GM21825 (cell line): ENCODE results near the gene ETV3L.
"Not testable (repeated sequence)": the region's sequence is repeated elsewhere in the genome, so short reads cannot be mapped to it uniquely, and the experiment has no call there.

Experiments
- ATAC-seq: cut with Tn5 transposase; IDR thresholded peaks from one replicate; pipeline ENCODE4 v1.9.1; 2021; ENCODE audit warnings: mild to moderate bottlenecking, moderate library complexity; ENCODE audit not compliant: unreplicated experiment

The ETV3L gene

DNA sequence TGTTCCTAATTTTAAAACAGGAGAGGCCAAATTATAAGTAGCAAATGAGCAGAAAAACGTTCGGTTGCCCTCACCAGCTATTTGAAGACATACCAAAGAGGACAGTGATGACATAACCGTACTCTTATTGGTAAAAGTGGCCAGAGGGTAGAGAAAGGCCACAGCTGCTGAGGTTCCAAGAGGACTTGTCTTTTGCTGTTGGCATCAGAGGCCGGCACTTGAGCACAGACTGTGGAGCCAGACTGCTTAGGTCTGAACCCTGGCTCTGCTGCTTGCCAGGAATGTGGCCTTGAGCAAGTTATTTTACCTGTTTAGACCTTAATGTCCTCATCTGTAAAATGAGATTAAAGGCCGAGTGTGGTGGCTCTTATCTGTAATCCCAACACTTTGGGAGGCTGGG, 14.9 kb downstream of the ETV3L start:
- no peak for ATAC-seq

DNA sequence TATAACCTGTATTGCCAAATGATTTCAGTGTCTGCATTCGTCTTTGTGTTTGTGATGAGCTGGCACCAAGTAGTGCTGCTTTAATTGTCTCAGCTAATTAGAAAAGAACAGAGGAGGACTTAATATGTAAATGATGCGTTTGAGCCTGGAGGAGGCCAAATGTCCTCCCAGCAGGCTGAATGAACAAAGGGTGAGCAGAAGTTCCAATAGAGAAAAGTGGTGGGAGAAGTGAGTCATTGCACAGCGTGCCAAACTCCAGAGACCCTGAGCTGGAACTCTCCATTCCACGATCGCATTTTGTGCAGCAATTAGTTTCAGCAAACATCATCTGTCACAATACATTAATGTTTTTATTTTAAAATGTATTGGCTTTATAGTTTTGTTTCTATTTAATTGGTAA, 17.9 kb downstream of the ETV3L start:
- no peak for ATAC-seq

DNA sequence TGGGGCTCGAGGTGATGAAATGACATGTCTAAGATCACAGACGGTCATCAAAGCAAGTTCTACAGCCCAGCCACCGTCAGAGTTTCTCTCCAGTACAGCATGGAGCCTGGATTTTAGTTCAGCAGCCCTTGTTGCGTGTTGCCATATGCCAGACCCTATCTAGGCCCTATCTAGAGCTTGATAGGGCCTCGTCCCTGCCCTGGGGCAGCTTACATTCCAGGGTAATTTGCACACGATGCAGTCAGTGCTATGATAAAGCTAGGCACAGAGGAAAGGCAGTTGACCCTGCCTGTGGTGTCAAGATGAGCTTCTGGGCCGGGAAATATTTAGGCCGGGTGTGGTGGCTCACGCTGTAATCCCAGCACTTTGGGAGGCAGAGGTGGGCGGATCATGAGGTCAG, 18.9 kb downstream of the ETV3L start:
- no peak for ATAC-seq

DNA sequence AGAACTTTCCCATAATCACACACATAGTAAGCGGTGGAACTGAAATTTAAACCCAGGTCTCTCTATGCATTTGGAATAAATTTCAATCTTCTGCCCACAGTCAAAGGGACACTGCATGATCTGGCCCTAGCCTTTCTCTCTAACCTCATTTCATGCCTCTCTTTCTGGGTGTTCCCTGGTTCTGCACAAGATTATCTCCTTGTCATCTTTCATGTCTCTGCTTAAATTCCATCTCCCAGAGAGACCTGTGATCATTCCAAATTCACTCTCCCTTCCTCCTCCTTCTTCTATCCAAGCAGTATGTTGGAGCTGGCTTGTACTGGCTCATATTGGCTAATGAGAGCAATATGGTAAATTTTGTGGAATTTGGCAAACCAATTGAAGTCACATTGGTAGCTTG, 22.2 kb downstream of the ETV3L start:
- no peak for ATAC-seq

DNA sequence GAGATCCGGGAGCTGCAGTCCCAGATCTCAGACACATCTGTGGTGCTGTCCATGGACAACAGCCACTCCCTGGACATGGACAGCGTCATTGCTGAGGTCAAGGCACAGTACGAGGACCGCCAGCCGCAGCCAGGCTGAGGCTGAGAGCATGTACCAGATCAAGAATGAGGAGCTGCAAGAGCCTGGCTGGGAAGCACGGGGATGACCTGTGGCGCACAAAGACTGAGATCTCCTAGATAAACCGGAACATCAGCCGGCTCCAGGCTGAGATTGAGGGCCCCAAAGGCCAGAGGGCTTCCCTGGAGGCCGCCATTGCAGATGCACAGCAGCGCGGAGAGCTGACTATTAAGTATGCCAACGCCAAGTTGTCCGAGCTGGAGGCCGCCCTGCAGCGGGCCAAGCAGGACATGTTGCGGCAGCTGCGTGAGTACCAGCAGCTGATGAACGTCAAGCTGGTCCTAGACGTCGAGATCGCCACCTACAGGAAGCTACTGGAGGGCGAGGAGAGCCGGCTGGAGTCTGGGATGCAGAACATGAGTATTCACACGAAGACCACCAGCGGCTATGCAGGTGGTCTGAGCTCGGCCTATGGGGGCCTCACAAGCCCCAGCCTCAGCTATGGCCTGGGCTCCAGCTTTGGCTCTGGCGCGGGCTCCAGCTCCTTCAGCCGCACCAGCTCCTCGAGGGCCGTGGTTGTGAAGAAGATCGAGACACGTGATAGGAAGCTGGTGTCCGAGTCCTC, 25.5 kb downstream of the ETV3L start:
- ATAC-seq, result no peak

DNA sequence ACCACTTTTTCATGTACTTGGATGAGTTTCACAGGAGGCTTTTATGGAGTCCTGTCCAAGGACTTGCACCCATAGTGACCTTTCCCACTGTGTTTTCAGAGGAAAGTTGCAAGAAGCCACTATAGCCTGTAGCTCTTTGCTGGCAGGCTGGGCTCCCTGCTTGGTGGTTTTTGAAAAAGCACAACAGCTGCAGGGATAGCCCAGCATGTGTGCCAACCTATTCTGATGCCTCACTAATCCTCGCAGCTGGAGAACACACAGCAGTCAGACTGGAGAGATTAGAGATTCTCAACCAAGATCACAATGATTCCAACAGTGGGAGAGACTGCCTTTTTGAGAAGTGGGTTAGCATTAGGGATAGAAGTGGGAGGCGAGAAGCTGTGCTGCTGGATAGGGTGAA, 30.0 kb downstream of the ETV3L start:
- no peak for ATAC-seq

DNA sequence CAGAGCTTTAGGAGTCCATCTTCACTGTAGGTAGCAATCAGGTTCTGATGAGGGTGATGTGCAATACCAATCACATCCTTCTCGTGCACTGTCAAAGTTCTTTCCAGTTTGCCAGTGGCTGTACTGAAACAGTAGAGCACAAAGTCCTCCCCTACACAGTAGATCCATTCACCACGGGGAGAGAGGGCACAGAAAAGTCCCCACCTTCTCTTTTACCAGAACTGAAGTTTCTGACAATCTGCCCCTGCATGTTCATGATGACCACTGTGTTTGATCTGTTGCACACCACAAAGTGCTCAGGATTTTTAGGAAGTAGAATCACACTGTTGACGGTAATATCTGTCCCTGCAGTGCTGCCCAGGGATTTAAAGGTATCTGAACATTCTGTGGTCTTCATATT, 40.4 kb downstream of the ETV3L start:
- ATAC-seq, result not testable (repeated sequence)

DNA sequence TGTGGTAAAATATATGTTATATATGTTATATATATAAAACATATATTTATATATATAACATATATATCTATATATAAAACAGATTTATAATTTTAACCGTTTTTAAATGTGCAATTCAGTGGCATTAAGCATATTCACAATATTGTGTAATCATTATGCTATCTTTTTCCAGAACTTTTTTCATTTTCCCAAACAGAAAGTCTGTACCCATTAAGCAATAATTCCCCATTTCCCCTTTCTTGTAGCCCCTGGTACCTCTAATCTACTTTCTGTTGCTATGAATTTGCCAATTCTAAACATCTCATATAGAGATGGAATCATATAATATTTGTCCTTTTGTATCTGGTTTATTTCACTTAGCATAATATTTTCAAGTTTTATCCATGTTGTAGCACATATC, 43.3 kb downstream of the ETV3L start:
- ATAC-seq, result no peak

DNA sequence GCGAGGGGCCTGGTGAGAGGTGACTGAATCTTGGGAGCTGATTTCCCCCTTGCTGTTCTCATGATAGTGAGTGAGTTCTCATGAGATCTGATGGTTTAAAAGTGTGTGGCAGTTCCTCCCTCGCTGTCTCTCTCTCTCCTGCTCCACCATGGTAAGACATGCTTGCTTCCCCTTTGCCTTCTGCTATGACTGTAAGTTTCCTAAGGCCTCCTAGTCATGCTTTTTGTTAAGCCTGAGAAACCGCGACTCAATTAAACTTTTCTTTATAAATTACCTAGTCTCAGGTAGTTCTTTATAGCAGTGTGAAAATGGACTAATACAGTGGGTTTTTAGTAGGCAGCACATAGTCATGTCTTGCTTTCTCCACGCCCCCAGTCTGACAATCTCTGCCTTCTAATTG, 43.9 kb downstream of the ETV3L start:
- ATAC-seq, result not testable (repeated sequence)

DNA sequence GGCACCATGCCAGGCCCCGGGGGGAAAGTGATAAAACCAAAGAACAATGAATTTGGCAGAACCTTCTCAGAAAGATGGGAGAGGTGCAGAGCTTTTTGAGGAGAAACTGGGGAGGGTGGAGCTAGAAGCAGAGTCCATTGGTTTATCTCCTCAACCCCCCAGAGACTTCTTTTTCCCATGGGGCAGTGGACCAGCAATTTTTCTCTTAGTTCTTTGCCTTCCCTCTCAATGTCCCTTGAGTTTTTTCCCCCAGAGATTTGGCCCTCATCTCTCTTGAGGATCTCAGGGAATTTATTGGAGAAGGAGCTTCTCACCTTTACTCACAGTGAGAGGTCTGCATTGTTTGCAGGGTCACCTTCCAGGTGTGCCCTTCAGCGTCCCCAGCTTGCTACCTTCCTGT, 48.8 kb downstream of the ETV3L start:
- no peak for ATAC-seq

DNA sequence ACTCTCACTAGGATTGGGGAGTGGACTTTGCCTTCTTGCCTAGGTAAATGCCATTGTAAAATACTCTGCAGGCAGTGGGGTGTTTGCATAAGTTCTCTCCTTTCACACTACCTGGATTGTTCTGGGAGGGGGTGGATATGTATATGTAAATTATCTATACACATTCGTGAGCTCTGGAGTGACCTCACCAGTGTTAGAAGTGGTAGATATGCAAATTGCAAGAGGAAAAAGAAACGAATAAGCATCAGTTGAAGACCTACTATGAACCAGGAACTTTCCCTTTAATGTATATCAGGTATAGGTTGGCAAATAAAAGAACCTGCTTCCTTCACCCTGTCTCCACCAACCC, 52.6 kb downstream of the ETV3L start:
- ATAC-seq, result no peak

DNA sequence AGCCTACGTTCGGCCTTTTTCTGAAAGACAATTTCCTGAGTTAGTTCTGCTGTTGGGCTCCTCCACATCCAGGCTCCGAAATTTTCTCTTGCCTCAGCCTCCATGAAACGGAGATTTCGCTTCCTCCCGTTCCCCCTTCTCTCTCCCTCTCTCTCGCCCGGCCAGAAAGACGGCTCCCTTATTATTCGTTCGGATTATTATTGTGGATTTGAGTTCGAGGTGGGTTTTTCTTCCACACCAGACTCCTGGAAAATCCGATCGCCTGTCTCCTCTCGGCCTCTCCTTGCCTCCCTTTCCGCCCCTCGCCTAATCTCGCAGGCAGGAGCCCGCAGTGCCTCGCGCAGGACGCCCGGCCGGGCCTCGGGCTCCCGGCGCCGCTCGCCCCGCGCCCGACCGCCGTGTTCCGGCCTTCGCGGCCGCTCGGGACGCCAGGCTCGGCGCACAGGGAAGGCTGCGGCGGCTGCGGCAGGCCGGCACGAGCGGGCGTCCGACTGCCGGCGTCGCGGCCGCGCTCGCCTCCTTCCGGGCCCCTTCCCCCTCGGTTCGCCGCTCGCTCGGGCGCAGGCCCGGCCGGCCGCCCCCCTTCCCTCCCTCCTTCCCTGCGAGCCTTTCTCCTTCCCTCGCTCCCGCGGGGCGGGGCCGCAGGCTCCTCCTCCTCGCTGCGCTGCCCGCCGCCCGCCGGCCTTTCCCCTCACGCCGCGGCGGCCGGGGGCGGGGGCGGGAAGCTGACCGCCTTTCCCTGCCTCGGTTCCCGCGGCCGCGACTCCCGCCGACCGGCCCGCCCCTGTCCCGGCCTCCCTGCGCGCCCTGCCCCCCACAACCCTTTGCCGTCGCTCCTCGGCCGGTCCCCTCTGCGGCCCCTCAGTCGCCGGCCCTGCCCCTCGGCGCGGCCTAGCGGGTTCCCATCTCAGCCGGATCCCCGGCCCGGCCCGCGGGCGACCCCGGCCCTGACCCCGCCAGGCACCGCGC, 54.1 kb downstream of the ETV3L start, which contains the start of gene ARHGEF11:
ARHGEF11 (minus strand) TSS at position 493 of the 969 bp plus-strand sequence. CDS start 1,412 bp downstream, outside the sequence.
- peak; percentile 71 for ATAC-seq

DNA sequence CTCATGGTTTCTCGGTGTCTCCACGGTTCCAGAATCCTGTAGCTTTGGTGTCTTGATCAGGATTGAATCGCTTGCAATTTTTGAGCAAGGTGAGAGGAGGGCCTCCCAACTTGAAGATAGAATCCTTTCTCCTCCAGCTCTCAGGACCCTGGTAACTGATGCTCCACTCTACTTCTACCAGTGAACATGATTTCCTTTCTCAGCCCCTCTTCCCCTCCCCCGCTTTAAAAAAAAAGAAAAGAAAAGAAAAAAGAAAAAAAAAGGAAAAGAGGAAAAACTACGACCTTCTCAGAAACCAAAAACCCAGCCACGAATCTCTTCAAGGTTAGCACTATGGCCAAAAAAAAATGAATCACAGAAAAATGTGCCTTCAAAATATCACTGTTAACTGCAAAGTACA, 55.3 kb downstream of the ETV3L start:
- no peak for ATAC-seq

DNA sequence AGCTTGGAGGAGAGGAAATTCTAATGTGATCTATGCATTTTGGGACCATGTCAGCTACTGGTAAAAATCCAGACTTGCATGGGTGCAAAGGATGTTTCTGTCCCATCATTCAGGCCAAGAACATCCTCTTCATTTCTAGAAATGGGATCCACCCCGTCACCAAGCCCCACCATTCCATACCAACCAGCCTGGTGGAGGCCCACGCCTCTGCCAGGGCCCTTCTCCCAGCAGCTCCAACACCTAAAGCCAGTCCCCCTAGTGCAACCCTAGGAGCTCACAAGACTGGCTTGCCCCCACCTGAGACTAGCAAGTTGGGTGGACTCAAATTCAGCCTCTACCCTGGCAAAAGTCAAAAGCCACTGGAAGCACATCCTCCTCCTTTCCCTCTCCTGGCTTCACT, 55.9 kb downstream of the ETV3L start:
- ATAC-seq, result no peak

DNA sequence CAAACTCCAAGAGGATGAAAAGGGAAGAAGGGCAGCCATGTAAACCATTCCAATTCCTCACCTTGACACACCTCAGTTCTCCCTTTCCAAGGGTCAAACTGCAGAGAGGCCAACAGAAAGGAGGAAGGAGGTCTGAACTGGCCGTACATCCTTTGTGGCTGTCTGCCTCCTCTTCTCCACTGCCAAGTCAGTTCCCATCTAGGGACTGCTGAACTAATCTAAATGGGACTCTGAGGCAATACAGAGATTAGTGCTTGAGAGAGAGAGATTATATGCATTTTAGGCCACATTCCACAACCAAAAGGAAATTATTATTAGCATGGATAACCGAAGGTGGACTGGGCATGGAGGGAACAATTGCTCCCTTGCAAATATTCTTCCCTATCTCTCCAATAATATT, 56.8 kb downstream of the ETV3L start:
- ATAC-seq, result no peak
